Measurements from ENCODE around the gene BPIFB2.

The BPIFB2 gene

GRCh38 chr20:33008336-33009213 lies 1.1 kb downstream of the BPIFB2 start:
- DNase-seq (ENCODE audit: low read depth) = no peak

GRCh38 chr20:33009214-33010132 lies 2.0 kb downstream of the BPIFB2 start:
- DNase-seq (ENCODE audit: low read depth) = no peak

DNA sequence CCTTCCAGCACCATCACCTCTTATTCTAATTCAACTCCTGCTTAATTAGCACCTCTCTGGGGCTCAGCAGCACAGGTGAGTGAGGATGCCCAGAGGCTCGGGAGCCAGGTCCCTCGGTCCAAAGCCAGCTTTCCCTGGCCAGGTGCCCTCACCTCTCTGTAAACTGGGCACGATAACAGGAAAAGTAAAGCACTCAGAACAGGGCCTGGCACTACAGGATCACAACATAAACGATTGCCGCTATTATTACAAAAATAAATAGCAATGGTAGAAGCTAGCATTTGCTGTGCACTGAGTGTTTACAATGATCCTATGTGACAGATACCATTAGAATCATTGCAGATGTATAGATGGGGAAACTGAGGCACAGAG lies 2.6 kb downstream of the BPIFB2 start:
- no peak for DNase-seq (ENCODE audit: low read depth)

DNA sequence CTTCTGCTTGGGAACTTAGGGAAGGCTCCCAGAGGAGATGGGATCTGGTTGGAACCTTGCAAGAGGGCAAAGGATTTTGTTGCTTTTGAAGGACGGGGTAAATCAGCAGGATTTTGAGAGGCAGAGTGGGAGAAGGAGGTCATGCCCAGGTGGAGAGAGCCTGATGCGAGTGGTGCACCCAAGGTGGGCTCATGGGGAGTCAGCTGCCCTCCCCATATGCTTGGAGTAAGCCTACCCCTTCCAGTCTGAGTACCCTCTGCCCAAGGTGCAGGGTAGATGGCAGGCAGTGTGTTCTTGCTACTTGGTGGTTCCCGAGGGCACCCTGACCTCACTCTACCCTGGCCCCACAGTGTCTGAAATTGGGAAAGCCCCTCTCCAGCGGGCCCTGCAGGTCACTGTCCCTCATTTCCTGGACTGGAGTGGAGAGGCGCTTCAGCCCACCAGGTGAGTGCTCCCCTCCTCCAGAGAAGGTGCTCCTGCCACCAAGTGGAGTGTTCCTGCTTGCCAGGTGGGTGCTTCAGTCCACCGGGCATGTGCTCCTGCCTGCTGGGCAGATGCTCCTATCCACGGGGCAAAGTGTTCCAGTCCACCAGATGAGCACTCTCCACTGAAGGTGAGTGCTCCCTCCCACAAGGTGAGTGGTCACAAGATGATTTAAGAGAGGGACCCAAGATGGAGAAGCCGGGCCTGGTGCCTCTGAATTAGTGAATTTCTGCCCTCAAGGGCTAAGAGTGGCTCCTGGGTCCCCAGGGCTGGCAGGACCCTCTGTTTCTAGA lies 3.4 kb downstream of the BPIFB2 start:
- no peak for DNase-seq (ENCODE audit: low read depth)

DNA sequence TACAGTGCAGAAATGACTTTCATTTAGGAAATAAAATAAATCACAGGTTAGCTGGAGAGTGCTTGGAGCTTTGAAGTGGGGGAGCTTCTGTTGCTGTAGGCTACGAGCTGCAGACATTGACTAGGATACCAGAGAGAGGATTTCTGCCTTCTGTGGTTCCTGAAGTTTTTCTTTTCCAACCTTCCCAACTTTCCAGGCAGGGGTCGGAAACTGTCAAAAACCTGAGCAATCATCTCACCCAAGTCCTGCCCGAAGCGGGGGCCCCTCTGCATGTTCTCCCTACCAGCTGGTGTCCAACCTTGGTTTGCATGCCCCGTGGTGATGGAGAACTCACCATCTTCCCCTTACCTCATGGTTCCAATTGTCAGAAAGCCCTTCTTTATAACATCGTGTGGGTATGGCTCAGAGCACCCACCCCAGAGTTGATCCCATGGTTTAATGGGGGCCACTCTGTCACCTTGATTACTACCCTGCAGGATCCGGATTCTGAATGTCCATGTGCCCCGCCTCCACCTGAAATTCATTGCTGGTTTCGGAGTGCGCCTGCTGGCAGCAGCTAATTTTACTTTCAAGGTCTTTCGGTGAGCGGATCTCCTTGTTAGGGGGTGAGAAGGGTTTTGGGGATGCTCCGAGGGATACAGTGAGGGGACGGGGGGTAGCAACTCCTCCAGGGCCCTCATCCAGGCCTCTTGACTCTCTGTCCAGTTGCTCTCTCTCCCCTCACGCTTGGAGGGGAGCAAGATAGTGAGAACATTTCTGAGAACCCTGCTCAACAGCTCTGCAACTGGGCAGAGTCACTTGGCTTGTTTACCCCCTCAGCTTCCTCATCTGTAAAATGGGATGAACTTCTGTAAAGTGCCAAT lies 5.1 kb downstream of the BPIFB2 start:
- DNase-seq (ENCODE audit: low read depth) = no peak

GRCh38 chr20:33013701-33014326 lies 6.3 kb downstream of the BPIFB2 start:
- DNase-seq (ENCODE audit: low read depth) = no peak

- DNase-seq (ENCODE audit: low read depth) = no peak
Measured at GRCh38 chr20:33014336-33015113, 7.0 kb downstream of the BPIFB2 start.

GRCh38 chr20:33015114-33015484 lies 7.6 kb downstream of the BPIFB2 start:
- no peak for DNase-seq (ENCODE audit: low read depth)

- no peak for DNase-seq (ENCODE audit: low read depth)
Measured at GRCh38 chr20:33015700-33016580, 8.4 kb downstream of the BPIFB2 start.

- DNase-seq (ENCODE audit: low read depth) = no peak
Measured at GRCh38 chr20:33016581-33017109, 9.1 kb downstream of the BPIFB2 start.

- no peak for DNase-seq (ENCODE audit: low read depth)
Measured at GRCh38 chr20:33017542-33017941, 10.0 kb downstream of the BPIFB2 start.

DNA sequence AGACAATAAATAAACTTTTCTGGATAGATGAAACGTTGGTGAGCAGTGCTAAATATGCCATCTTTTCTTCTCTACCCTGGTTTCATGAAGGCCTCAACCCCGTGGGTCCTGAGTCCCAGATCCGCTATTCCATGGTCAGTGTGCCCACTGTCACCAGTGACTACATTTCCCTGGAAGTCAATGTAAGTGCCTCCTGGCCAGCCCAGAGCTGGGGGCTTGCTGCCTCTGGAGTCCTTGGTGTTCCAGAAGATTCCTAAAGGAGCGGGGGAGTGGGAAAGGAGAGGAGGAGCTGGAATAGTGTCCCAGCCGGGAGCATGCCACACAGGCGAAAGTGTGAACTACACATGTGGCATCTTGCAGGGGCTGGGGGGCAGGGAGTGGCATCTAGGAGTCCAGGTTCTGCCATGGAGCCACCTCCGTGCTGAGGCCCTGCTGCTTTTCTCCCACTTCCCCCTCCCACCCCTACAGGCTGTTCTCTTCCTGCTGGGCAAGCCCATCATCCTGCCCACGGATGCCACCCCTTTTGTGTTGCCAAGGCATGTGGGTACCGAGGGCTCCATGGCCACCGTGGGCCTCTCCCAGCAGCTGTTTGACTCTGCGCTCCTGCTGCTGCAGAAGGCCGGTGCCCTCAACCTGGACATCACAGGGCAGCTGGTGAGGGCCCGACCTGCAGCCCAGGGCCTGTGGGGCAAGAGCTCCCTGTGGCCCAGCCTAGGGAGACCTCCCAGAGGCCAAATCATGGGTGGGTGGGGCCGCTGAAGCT lies 10.8 kb downstream of the BPIFB2 start:
- DNase-seq (ENCODE audit: low read depth) = no peak

GRCh38 chr20:33019465-33020277 lies 12.2 kb downstream of the BPIFB2 start:
- DNase-seq (ENCODE audit: low read depth) = no peak

DNA sequence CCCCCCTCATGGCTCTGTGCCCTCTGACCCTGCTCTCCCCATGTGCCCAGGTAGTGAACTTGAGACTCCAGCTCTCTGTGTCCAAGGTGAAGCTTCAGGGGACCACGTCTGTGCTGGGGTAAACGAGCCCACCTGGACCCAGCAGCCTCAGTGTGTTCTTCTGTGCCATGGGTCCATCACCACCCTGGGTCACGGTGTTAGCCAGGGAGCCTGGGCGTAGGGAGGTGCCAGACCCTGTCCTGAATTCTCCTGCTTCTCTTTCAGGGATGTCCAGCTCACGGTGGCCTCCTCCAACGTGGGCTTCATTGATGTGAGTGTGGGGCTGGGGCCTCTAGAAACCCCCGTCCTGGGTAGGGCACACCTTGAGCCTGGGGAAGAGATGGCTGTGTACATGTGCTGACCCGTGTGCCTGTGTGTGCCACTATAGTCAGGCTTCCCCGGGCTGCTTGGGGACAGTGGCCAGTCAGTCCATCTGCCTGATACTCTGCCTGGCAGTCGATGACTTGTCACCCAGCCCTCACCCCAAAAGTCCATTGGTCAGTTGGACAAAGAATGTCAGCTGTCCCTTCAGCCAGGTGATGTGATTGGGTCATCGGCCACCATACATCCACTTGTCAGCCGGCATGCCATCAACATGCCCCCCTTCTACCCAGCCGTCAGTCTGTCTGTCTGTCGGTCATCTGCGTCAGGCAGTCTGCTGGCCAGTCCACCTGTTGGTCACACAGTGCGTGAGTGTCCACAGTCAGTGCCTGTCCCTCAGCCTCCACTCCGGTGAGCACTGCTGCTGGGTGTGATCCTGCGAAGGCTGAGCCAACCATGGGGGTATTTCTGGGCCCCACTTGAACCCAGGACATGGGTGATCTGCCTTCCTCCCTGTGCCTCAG lies 13.0 kb downstream of the BPIFB2 start:
- no peak for DNase-seq (ENCODE audit: low read depth)

GRCh38 chr20:33021879-33022278 lies 14.4 kb downstream of the BPIFB2 start:
- DNase-seq (ENCODE audit: low read depth) = no peak

DNA sequence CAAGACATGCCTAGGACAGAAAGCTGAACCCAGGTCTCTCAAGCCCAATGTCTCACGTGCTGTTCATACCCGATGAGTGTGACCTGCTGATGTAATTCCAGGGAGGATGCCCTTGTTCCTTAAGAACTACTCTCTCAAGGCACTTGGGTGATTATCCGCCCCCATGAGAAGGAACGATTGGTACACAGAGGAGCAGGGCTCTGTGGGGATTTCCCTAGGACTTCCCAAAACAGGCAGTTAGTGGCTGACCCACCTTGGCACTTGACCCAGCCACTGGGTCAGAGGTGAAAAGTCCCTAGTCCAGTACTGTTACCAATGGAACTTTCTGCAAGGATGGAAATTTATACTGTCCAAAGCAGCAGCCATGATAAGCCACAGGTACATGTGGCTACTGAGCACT lies 14.8 kb downstream of the BPIFB2 start:
- no peak for DNase-seq (ENCODE audit: low read depth)

Measured in stimulated activated CD8-positive, alpha-beta memory T cell treated with anti-CD3 and anti-CD28 coated beads, Interleukin-12 subunit alpha, Interleukin-12 subunit beta, amount 100 ng/mL, for 4 hours (primary cell).